A549 (cell line): ENCODE measurements around the gene NGLY1.

ENCODE experiments used
- BHLHE40 ChIP-seq: IDR thresholded peaks from 2 replicates; pipeline ENCODE4 v1.6.1; 2012; ENCODE audit warnings: low read depth, low read length, inconsistent platforms
- CBX8 ChIP-seq: fragments of 200-600 bp; sonication (generic); IDR thresholded peaks from 2 replicates; pipeline ENCODE4 v1.6.1; 2016
- ESRRA ChIP-seq: fragments of 150-350 bp; IDR thresholded peaks from 2 replicates; pipeline ENCODE4 v1.6.1; 2014; ENCODE audit warnings: mild to moderate bottlenecking, low read length, borderline replicate concordance
- HOXB13 ChIP-seq: fragments of 250-450 bp; sonication (Bioruptor Pico); IDR thresholded peaks from 2 replicates; pipeline ENCODE4 v1.5.0; 2020; ENCODE audit warnings: low read depth, mild to moderate bottlenecking, moderate library complexity
- MAFK ChIP-seq: fragments of 450-650 bp; IDR thresholded peaks from 2 replicates; pipeline ENCODE4 v1.6.1; 2014; ENCODE audit not compliant: partially characterized antibody
- MYC ChIP-seq: IDR thresholded peaks from 2 replicates; pipeline ENCODE4 v1.6.1; 2012; ENCODE audit warnings: mild to moderate bottlenecking, inconsistent platforms, low read length, improper control_type of control experiment, borderline replicate concordance
- NFE2L2 ChIP-seq: fragments of 150-350 bp; conservative IDR thresholded peaks from 2 replicates; pipeline ENCODE4 v1.6.1; 2014; ENCODE audit warnings: low read length
- NR3C1 ChIP-seq: fragments of >200 bp; sonication (Bioruptor Twin); formaldehyde crosslinking; IDR thresholded peaks from 3 replicates; pipeline ENCODE4 v1.6.1; 2017
- POLR2A ChIP-seq: IDR thresholded peaks from 2 replicates; pipeline ENCODE4 v1.6.1; 2012; ENCODE audit warnings: mild to moderate bottlenecking, low read length
- TF ChIP-seq, protein P1 (sequence below): fragments of >200 bp; sonication (Bioruptor Twin); formaldehyde crosslinking; IDR thresholded peaks from 3 replicates; pipeline ENCODE4 v1.5.1; 2016
- TF ChIP-seq, protein P2 (sequence below): fragments of 200-600 bp; sonication (generic); IDR thresholded peaks from 2 replicates; pipeline ENCODE4 v1.6.1; 2016; ENCODE audit warnings: antibody characterized with exemption, mild to moderate bottlenecking, moderate library complexity
- TF ChIP-seq, protein P3 (sequence below): fragments of 250-450 bp; sonication (Bioruptor Pico); IDR thresholded peaks from 2 replicates; pipeline ENCODE4 v1.5.0; 2021; ENCODE audit warnings: mild to moderate bottlenecking, moderate library complexity, borderline replicate concordance
- TF ChIP-seq, protein P4 (sequence below): fragments of 450-650 bp; IDR thresholded peaks from 2 replicates; pipeline ENCODE4 v1.6.1; 2014; ENCODE audit warnings: antibody characterized with exemption
- TF ChIP-seq, protein P5 (sequence below): IDR thresholded peaks from 2 replicates; pipeline ENCODE4 v1.6.1; 2012

DNA sequence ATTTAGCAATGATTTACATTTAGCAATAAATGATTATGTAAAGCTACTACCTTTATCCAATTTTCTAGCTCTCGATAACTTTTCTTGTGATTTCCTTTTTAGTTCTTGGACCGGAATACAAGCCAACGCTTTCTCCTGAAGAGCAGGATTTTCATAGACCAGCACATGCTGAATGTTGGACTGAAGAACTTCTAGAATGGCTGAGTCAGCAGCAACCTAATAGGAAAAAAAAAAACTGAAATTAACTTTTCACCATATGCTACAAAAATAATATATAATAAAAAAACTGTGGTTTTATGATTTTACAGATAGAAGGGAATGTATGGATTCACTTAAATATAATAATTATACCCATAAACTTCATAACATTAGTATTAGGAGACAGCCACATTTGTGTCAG, 32.2 kb downstream of the NGLY1 start:
- TF ChIP-seq MYC (no peak), POLR2A (no peak), NFE2L2 (no peak), CBX8 (no peak), BHLHE40 (no peak), MAFK (peak; percentile 76), HOXB13 (CRISPR knock-in tag) (no peak), NR3C1 (no peak), ESRRA (no peak)
- TF ChIP-seq, protein P1, sequence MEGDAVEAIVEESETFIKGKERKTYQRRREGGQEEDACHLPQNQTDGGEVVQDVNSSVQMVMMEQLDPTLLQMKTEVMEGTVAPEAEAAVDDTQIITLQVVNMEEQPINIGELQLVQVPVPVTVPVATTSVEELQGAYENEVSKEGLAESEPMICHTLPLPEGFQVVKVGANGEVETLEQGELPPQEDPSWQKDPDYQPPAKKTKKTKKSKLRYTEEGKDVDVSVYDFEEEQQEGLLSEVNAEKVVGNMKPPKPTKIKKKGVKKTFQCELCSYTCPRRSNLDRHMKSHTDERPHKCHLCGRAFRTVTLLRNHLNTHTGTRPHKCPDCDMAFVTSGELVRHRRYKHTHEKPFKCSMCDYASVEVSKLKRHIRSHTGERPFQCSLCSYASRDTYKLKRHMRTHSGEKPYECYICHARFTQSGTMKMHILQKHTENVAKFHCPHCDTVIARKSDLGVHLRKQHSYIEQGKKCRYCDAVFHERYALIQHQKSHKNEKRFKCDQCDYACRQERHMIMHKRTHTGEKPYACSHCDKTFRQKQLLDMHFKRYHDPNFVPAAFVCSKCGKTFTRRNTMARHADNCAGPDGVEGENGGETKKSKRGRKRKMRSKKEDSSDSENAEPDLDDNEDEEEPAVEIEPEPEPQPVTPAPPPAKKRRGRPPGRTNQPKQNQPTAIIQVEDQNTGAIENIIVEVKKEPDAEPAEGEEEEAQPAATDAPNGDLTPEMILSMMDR, result no peak
- TF ChIP-seq, protein P2, sequence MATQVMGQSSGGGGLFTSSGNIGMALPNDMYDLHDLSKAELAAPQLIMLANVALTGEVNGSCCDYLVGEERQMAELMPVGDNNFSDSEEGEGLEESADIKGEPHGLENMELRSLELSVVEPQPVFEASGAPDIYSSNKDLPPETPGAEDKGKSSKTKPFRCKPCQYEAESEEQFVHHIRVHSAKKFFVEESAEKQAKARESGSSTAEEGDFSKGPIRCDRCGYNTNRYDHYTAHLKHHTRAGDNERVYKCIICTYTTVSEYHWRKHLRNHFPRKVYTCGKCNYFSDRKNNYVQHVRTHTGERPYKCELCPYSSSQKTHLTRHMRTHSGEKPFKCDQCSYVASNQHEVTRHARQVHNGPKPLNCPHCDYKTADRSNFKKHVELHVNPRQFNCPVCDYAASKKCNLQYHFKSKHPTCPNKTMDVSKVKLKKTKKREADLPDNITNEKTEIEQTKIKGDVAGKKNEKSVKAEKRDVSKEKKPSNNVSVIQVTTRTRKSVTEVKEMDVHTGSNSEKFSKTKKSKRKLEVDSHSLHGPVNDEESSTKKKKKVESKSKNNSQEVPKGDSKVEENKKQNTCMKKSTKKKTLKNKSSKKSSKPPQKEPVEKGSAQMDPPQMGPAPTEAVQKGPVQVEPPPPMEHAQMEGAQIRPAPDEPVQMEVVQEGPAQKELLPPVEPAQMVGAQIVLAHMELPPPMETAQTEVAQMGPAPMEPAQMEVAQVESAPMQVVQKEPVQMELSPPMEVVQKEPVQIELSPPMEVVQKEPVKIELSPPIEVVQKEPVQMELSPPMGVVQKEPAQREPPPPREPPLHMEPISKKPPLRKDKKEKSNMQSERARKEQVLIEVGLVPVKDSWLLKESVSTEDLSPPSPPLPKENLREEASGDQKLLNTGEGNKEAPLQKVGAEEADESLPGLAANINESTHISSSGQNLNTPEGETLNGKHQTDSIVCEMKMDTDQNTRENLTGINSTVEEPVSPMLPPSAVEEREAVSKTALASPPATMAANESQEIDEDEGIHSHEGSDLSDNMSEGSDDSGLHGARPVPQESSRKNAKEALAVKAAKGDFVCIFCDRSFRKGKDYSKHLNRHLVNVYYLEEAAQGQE, result no peak
- TF ChIP-seq, protein P3, sequence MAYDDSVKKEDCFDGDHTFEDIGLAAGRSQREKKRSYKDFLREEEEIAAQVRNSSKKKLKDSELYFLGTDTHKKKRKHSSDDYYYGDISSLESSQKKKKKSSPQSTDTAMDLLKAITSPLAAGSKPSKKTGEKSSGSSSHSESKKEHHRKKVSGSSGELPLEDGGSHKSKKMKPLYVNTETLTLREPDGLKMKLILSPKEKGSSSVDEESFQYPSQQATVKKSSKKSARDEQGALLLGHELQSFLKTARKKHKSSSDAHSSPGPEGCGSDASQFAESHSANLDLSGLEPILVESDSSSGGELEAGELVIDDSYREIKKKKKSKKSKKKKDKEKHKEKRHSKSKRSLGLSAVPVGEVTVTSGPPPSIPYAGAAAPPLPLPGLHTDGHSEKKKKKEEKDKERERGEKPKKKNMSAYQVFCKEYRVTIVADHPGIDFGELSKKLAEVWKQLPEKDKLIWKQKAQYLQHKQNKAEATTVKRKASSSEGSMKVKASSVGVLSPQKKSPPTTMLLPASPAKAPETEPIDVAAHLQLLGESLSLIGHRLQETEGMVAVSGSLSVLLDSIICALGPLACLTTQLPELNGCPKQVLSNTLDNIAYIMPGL (CRISPR knock-in tag), result no peak
- TF ChIP-seq, protein P4, sequence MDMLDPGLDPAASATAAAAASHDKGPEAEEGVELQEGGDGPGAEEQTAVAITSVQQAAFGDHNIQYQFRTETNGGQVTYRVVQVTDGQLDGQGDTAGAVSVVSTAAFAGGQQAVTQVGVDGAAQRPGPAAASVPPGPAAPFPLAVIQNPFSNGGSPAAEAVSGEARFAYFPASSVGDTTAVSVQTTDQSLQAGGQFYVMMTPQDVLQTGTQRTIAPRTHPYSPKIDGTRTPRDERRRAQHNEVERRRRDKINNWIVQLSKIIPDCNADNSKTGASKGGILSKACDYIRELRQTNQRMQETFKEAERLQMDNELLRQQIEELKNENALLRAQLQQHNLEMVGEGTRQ, result no peak
- TF ChIP-seq, protein P5, sequence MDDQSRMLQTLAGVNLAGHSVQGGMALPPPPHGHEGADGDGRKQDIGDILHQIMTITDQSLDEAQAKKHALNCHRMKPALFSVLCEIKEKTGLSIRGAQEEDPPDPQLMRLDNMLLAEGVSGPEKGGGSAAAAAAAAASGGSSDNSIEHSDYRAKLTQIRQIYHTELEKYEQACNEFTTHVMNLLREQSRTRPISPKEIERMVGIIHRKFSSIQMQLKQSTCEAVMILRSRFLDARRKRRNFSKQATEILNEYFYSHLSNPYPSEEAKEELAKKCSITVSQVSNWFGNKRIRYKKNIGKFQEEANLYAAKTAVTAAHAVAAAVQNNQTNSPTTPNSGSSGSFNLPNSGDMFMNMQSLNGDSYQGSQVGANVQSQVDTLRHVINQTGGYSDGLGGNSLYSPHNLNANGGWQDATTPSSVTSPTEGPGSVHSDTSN, result no peak
